T-cell (primary cell): Measurements from ENCODE around the gene BHLHA15. TPM values are rescaled to one million over a fixed set of nuclear protein-coding genes. Genes with fewer than 3 reads are reported as not detected.

Experiments
- ATAC-seq, 4 experiments: fragments of 200-7000 bp in 3 of 4; fragments of 150-1000 bp in 1 of 4; cut with Tn5 transposase; replicated peaks in 1 of 4; 1 replicate in 3 of 4; 2 replicates in 1 of 4; pipeline ENCODE4 v1.10.0; 2021; ENCODE audit warnings: moderate library complexity in 3 of 4, mild to moderate bottlenecking in 2 of 4, moderate number of reproducible peaks in 1 of 4
- CTCF ChIA-PET, 2 donors: fragments of 300-600 bp; sonication (Branson Sonifier 250); formaldehyde crosslinking; loops; one replicate each; lab custom pipeline; 2022; ENCODE audit warnings: antibody characterized with exemption in 2 of 2; lab: Charles Lee
- POLR2A ChIA-PET, 2 donors: fragments of 300-600 bp; sonication (Branson Sonifier 250); formaldehyde crosslinking; loops; one replicate each; lab custom pipeline; 2022; ENCODE audit warnings: antibody characterized with exemption in 2 of 2; lab: Charles Lee
- DNase-seq, 35 experiments: peaks; one replicate each; pipeline versions ENCODE4 v3.0.0 to v3.0.0-alpha.2; 2013 to 2023
- H3K27ac ChIP-seq: one replicate; pipeline ENCODE4 v1.5.1; 2013; ENCODE audit warnings: low read length
- H3K27me3 ChIP-seq, 2 experiments: replicated peaks in 1 of 2; 1 replicate in 1 of 2; 2 replicates in 1 of 2; pipeline versions ENCODE4 v1.6.1 to v1.7.0; 2013; ENCODE audit warnings: low read length in 1 of 2, mixed read lengths in 1 of 2; ENCODE audit not compliant: control insufficient read depth in 2 of 2, insufficient read depth in 2 of 2; ENCODE audit errors: extremely low read depth in 1 of 2
- H3K36me3 ChIP-seq, 2 donors: 1 replicate in 1 of 2; 2 replicates in 1 of 2; pipeline versions ENCODE4 v1.6.1 to v1.7.0; 2013; ENCODE audit warnings: low read length in 1 of 2; ENCODE audit not compliant: control insufficient read depth in 2 of 2, insufficient read depth in 1 of 2; ENCODE audit errors: extremely low read depth in 1 of 2
- H3K4me1 ChIP-seq, 2 experiments: 1 replicate in 1 of 2; 2 replicates in 1 of 2; pipeline versions ENCODE4 v1.6.1 to v1.7.0; 2013; ENCODE audit warnings: low read length in 2 of 2, mixed read lengths in 1 of 2; ENCODE audit not compliant: insufficient read depth in 2 of 2, control insufficient read depth in 1 of 2; ENCODE audit errors: extremely low read depth in 1 of 2
- H3K4me3 ChIP-seq, 2 donors: 1 replicate in 1 of 2; 2 replicates in 1 of 2; pipeline versions ENCODE4 v1.5.1 to v1.7.0; 2013; ENCODE audit warnings: mild to moderate bottlenecking in 2 of 2, low read length in 1 of 2, moderate library complexity in 1 of 2; ENCODE audit not compliant: control insufficient read depth in 1 of 2; ENCODE audit errors: extremely low read depth in 1 of 2
- H3K9me3 ChIP-seq: 2 replicates; pipeline ENCODE4 v1.7.0; 2013
- H3K27ac Mint-ChIP-seq, 2 donors: one replicate each; pipeline ENCODE4 v1.8.0; 2020 to 2021; ENCODE audit warnings: mild to moderate bottlenecking in 2 of 2, mixed read lengths in 2 of 2
- H3K27me3 Mint-ChIP-seq, 2 donors: one replicate each; pipeline ENCODE4 v1.8.0; 2021 to 2022; ENCODE audit warnings: mixed read lengths in 2 of 2
- H3K36me3 Mint-ChIP-seq: one replicate; pipeline ENCODE4 v1.8.0; 2021; ENCODE audit warnings: mixed read lengths
- H3K4me1 Mint-ChIP-seq, 3 donors: one replicate each; pipeline ENCODE4 v1.8.0; 2020 to 2022; ENCODE audit warnings: mixed read lengths in 3 of 3, mild to moderate bottlenecking in 1 of 3
- H3K4me3 Mint-ChIP-seq, 3 donors: one replicate each; pipeline ENCODE4 v1.8.0; 2020 to 2022; ENCODE audit warnings: mild to moderate bottlenecking in 3 of 3, mixed read lengths in 3 of 3, moderate library complexity in 3 of 3
- H3K9me3 Mint-ChIP-seq, 3 donors: one replicate each; pipeline ENCODE4 v1.8.0; 2020 to 2022; ENCODE audit warnings: mixed read lengths in 3 of 3
- WGBS: methylation state at CpG from one replicate; pipeline ENCODE4 v1.1.5; 2013; ENCODE audit warnings: missing lambda C conversion rate; ENCODE audit not compliant: insufficient coverage; 5-methylcytosine and 5-hydroxymethylcytosine counted together
- total RNA-seq, 35 experiments: library from RNA in 6 of 35; stranded (reverse) in 6 of 35; fragments of 120-200 nt in 1 of 35; gene quantifications; one replicate each; pipeline versions ENCODE4 v1.2.1 to v1.2.4 and lab custom pipeline; 2013 to 2026

Gene BHLHA15
- total RNA-seq (under 1 TPM in 1 of 5 donors, not detected in 4; 0.55 TPM), total RNA-seq (lab: John Stamatoyannopoulos, UW) (0 to 3.2 (median 0.25) reads per million in 29 experiments)
- not detected for total RNA-seq (2013)

- Histone ChIP-seq H3K9me3 (no peaks in the 10 kb centered on the region), H3K4me1 (peaks cover 0 to 19% of the 10 kb centered on the region in 2 experiments), H3K4me3 (peak within 1 kb of the TSS in 1 of 2 donors; percentile 21), H3K27ac (no peak within 1 kb of the TSS), H3K27me3 (peaks cover 0 to 6% of the 10 kb centered on the region in 2 experiments), H3K36me3 (peaks cover 18 to 21% of the 10 kb centered on the region in 2 donors)
- Mint-ChIP-seq H3K27me3 (no peaks in the 10 kb centered on the region), H3K4me3 (peak within 1 kb of the TSS; percentile 59 to 73 (median 69)), H3K27ac (no peak within 1 kb of the TSS), H3K9me3 (no peaks in the 10 kb centered on the region), H3K36me3 (peaks cover 12% of the 10 kb centered on the region), H3K4me1 (peaks cover 4 to 16% (median 9%) of the 10 kb centered on the region in 3 donors)
- DNase-seq (peak in 6 of 35 experiments; percentile 12 to 29 (median 20)), ATAC-seq (peak; percentile 15 to 54 (median 38))
- ChIA-PET CTCF (interaction anchor here in 1 of 2 donors (0.6 kb wide), 1 partner anchor 1516 kb away, joined by 5 read pairs; no protein-coding TSS in a partner anchor), POLR2A (no interaction called here)
- 2% methylated on average over 42 of the region's 45 CpGs for WGBS
Observed at GRCh38 chr7:98211221-98211675, at the start of gene BHLHA15. TSS of gene BHLHA15 (plus strand) at chr7:98211439. CDS start at chr7:98212310, 871 bp downstream.

GRCh38 chr7:98162758-98163157, 48.5 kb upstream of the BHLHA15 start:
- Histone ChIP-seq H3K27ac (no peak overlapping the region), H3K36me3 (peaks cover 0 to 5% of the 10 kb centered on the region in 2 donors), H3K9me3 (no peaks in the 10 kb centered on the region), H3K4me1 (no peaks in the 10 kb centered on the region), H3K27me3 (no peaks in the 10 kb centered on the region), H3K4me3 (no peak overlapping the region)
- Mint-ChIP-seq H3K36me3 (peaks cover 9% of the 10 kb centered on the region), H3K9me3 (no peaks in the 10 kb centered on the region), H3K4me3 (no peak overlapping the region), H3K27me3 (no peaks in the 10 kb centered on the region), H3K27ac (no peak overlapping the region), H3K4me1 (peaks cover 6 to 10% (median 8%) of the 10 kb centered on the region in 3 donors)
- no peak for DNase-seq
- ChIA-PET CTCF (interaction anchor here (0.5 to 1.4 kb wide), 3 partner anchors 11 to 139 kb away, joined by 3 to 6 read pairs (median 5); partner anchors contain the start of gene LMTK2 (in 1 of the 2)), POLR2A (no interaction called here)
- ATAC-seq: no peak
- 100% methylated on average over 2 of the region's 3 CpGs for WGBS

GRCh38 chr7:98163269-98163668, 48.0 kb upstream of the BHLHA15 start:
- Mint-ChIP-seq H3K9me3 (no peaks in the 10 kb centered on the region), H3K27ac (no peak overlapping the region), H3K27me3 (no peaks in the 10 kb centered on the region), H3K36me3 (peaks cover 9% of the 10 kb centered on the region), H3K4me3 (no peak overlapping the region), H3K4me1 (peaks cover 11 to 15% (median 11%) of the 10 kb centered on the region in 3 donors)
- Histone ChIP-seq H3K9me3 (no peaks in the 10 kb centered on the region), H3K36me3 (peaks cover 0 to 5% of the 10 kb centered on the region in 2 donors), H3K4me1 (no peaks in the 10 kb centered on the region), H3K27me3 (no peaks in the 10 kb centered on the region), H3K4me3 (no peak overlapping the region), H3K27ac (no peak overlapping the region)
- POLR2A ChIA-PET: no interaction called here
- CTCF ChIA-PET: interaction anchor here (0.5 to 1.2 kb wide), 2 partner anchors 10 to 140 kb away, joined by 3 to 5 read pairs; no protein-coding TSS in a partner anchor
- 88% methylated on average over 6 of the region's 7 CpGs for WGBS
- ATAC-seq (no peak), DNase-seq (no peak)

GRCh38 chr7:98163704-98164494, 47.3 kb upstream of the BHLHA15 start:
- peaks cover 15 to 18% (median 17%) of the 10 kb centered on the region in 3 donors for H3K4me1 Mint-ChIP-seq
- CTCF ChIA-PET: interaction anchor here (0.5 to 6.6 kb wide), 3 partner anchors 96 to 142 kb away, joined by 3 to 82 read pairs (median 30); no protein-coding TSS in a partner anchor
- Histone ChIP-seq H3K27me3 (no peaks in the 10 kb centered on the region), H3K4me3 (no peak overlapping the region), H3K9me3 (no peaks in the 10 kb centered on the region), H3K27ac (no peak overlapping the region), H3K36me3 (peaks cover 0 to 5% of the 10 kb centered on the region in 2 donors), H3K4me1 (peaks cover 0 to 2% of the 10 kb centered on the region in 2 experiments)
- no peaks in the 10 kb centered on the region for H3K27me3 Mint-ChIP-seq
- DNase-seq: no peak
- POLR2A ChIA-PET: interaction anchor here in 1 of 2 donors (0.6 to 0.8 kb wide), 2 partner anchors 109 to 967 kb away, joined by 3 read pairs; no protein-coding TSS in a partner anchor
- H3K36me3 Mint-ChIP-seq: peaks cover 9% of the 10 kb centered on the region
- 100% methylated on average over 2 of the region's 16 CpGs for WGBS
- H3K4me3 Mint-ChIP-seq: no peak overlapping the region
- H3K9me3 Mint-ChIP-seq: no peaks in the 10 kb centered on the region
- ATAC-seq: no peak
- H3K27ac Mint-ChIP-seq: no peak overlapping the region

GRCh38 chr7:98165827-98166667, 45.2 kb upstream of the BHLHA15 start:
- H3K36me3 ChIP-seq: peaks cover 0 to 3% of the 10 kb centered on the region in 2 donors
- Mint-ChIP-seq H3K4me1 (peaks cover 15 to 18% (median 17%) of the 10 kb centered on the region in 3 donors), H3K27ac (no peak overlapping the region), H3K9me3 (no peaks in the 10 kb centered on the region), H3K4me3 (no peak overlapping the region), H3K27me3 (no peaks in the 10 kb centered on the region), H3K36me3 (peaks cover under 1% of the 10 kb centered on the region)
- peaks cover 0 to 2% of the 10 kb centered on the region in 2 experiments for H3K4me1 ChIP-seq
- no peaks in the 10 kb centered on the region for H3K9me3 ChIP-seq
- POLR2A ChIA-PET: no interaction called here
- CTCF ChIA-PET: interaction anchor here (0.6 to 6.6 kb wide), 14 partner anchors 21 to 312 kb away, joined by 3 to 82 read pairs (median 4); partner anchors contain the start of gene LMTK2 (in 1 of the 2)
- H3K27me3 ChIP-seq: no peaks in the 10 kb centered on the region
- no peak overlapping the region for H3K4me3 ChIP-seq
- no peak overlapping the region for H3K27ac ChIP-seq
- WGBS: 92% methylated on average over 12 of the region's 18 CpGs
- DNase-seq (peak in 34 of 35 experiments; percentile 16 to 64 (median 44)), ATAC-seq (peak in 2 of 4 experiments; percentile 28 to 76)
